ENCODE data around the gene CYREN. TPM values are rescaled to one million over a fixed set of nuclear protein-coding genes. Genes with fewer than 3 reads are reported as not detected.
A peak's percentile ranks its signal among the peaks of the same experiment; 100 is the strongest.

Gene CYREN
- total RNA-seq, 1 donor from 2014 or later = 25.2 TPM

DNA sequence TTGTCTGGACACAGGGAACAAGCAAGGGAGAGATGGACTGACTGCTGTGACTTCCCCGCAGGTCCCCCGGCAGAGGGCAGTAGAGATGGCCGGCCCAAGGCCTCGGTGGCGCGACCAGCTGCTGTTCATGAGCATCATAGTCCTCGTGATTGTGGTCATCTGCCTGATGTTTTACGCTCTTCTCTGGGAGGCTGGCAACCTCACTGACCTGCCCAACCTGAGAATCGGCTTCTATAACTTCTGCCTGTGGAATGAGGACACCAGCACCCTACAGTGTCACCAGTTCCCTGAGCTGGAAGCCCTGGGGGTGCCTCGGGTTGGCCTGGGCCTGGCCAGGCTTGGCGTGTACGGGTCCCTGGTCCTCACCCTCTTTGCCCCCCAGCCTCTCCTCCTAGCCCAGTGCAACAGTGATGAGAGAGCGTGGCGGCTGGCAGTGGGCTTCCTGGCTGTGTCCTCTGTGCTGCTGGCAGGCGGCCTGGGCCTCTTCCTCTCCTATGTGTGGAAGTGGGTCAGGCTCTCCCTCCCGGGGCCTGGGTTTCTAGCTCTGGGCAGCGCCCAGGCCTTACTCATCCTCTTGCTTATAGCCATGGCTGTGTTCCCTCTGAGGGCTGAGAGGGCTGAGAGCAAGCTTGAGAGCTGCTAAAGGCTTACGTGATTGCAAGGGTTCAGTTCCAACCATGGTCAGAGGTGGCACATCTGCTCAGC lies 6.0 kb downstream of the CYREN start:
- intact Hi-C loops (cut with micrococcal nuclease) = loop anchor here (5.0 kb wide), 1 partner anchor 177 kb away; the partner anchor contains the start of gene AGBL3
- DNase-seq = peak; percentile 53

DNA sequence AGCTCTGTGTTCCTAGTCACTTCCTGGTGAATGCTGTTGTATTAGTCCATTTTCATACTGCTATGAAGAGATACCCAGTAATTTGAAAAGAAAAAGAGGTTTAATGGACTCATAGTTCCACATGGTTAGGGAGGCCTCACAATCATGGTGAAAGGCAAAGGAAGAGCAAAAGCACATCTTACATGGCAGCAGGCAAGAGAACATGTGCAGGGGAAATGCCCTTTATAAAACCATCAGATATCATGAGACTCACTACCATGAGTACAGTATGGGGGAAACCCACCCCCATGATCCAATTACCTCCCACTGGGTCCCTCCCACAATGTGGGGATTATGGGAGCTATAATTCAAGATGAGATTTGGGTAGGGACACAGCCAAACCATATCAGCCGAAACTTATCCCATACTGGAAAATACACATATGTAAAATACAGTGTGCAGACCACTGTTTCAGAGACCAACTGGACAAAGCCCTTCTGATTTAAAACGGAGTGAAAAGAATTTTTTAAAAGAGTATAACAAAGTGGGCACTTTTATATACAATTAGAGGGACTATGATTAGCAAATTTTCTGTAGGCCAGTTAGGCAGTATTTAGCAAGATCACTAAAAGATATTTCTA lies 8.0 kb downstream of the CYREN start:
- DNase-seq (no peak), ATAC-seq (no peak)
- intact Hi-C loops (cut with micrococcal nuclease) = no loop called here

More for the DNA sequence above, 6.0 kb downstream of the CYREN start:
- ATAC-seq = peak; percentile 5

DNA sequence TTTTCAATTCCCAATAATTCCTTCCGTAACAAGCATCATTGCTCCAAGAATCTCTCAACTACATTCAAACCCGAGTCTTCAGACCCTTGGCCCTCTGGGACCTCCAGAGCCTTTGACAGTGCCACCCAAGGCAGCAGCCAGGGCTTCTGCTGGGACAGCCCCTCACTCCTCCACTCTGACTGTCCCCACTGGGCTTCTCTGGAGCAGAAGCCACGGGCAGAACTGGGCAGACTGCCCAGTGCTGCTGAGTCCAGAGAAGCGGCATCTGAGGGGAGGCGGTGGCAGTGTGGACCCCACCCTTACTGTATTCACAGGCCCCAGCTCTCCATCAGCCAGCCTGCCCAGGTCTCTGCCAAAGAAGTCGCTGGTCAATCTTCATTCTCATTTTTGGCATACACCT lies 8.8 kb downstream of the CYREN start:
- DNase-seq = peak; percentile 34
- intact Hi-C loops (cut with micrococcal nuclease) = no loop called here
- no peak for ATAC-seq

DNA sequence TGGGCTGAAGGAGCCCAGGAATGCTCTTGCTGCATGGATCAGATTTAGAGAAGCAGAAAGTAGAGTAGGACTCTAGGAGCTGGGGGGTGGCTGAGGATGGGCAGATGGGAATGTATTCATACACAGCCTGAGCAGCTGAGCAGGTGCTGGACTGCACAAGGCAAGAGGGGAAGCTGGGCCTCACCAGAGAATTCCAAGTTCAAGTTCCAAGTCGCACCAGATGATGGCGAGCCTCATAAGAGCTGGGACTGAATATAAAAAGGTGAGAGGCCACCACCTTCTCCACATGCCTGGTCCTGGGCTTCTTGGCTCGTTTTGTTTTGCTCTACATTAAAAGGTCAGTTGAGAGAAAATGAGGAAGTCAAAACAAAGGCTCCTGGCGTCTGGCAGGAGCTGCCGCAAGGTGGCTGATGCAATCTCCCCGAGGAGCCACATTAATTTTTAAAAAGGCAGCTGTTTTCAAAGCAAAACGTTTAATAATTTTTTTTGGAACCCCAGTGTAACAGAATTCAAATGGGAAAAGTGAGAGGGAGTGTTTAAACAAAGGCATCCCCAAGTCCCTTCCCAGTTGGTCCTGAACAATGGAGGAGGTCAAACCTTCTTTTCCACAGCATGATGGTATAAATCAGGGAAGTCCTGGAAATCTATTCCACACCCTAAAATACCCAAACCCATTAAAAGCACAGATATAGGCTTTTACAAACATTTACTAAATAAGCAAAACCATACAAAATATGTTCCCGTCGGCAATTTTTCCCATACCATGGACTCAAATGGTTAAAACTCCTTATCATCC lies 9.5 kb downstream of the CYREN start:
- DNase-seq (no peak), ATAC-seq (peak; percentile 7)
- intact Hi-C loops (cut with micrococcal nuclease) = no loop called here

DNA sequence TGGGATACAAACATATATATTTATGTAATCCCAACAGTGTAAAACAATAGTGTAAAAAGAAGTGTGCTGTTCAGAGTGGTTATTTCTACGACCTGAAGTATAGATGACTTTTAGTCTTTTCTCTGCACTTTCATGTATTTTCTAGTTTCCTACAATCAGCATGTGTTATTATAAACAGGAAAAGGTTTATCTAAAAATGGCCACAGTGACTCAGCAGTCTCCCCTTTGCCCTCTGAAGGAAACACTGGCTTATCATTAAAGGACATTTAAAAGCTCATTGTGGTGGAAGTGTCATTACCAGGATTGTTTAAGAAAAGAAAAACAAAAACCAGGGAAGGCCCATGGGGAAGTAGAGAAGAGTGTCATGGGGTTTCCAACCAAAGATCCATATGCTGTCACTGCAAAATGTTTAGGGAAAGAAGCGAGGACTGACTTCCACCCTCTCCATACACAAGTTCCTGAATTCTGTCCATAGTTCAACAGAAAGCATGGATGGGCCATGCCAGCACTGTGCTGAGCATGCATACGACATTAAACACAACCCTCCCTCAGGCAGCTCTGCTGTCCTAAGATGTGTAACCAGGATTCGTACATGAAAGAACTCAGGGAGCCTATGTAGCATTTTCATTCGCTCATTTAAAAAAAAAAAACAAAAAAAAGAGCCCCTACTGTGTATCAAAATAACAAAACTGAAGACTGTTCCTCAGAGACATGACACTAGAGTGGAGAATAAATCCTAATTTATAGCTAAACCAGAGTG lies 10.2 kb downstream of the CYREN start:
- peak; percentile 50 for ATAC-seq
- DNase-seq = no peak
- intact Hi-C loops (cut with micrococcal nuclease) = no loop called here

DNA sequence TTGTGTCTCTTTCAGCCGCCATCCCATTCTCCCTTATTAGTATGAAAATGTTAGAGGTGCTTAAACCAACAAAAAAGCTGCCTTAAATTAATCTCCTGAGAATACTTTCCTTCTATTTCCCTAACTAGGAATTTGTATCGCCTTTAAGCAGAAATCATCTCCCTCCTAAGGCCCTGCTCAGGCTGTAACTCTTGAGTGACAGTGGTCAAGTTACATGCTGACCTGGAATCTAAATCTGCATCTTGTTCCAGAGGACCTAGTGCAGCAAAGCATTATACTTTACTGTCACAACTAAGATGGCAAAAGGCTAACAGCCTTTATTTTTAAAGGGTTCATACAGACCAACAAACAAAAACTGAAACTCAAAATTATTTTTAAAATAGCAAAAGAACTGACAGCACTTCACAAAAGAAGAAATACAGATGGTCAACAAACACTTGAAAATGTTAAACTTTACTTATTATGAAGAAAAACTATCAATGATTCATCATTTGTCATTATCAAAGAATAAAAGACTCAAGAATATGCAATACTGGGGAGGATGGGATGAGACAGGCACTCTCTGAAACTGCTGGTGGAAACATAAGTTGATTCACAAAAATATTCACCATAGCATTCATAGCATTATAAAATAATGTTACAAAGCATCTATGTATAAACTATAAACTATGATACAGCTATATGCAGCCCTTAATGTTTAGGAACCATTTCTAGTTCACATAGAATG lies 11.0 kb downstream of the CYREN start:
- ATAC-seq = no peak
- intact Hi-C loops (cut with micrococcal nuclease) = no loop called here
- DNase-seq = no peak

DNA sequence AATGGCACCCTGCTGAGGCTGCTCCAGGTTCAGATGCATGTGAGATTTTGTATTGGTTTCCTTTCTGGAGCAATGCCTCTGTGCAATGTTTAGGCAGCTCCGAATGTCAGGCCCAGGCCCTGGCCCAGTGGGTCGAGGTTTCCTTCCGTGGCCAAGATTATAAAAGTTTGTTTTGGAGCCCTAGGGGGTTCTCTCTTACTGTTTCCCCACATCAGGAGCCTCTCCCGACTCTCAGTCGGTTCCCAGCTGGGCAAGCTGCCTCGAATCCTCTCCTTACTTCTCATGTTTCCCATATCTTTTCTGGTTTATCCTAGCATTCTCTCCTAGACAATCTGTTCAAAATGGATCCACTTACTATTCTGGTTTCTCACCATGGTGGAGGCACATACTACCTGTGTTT lies 11.6 kb downstream of the CYREN start:
- ATAC-seq (peak; percentile 27), DNase-seq (no peak)

DNA sequence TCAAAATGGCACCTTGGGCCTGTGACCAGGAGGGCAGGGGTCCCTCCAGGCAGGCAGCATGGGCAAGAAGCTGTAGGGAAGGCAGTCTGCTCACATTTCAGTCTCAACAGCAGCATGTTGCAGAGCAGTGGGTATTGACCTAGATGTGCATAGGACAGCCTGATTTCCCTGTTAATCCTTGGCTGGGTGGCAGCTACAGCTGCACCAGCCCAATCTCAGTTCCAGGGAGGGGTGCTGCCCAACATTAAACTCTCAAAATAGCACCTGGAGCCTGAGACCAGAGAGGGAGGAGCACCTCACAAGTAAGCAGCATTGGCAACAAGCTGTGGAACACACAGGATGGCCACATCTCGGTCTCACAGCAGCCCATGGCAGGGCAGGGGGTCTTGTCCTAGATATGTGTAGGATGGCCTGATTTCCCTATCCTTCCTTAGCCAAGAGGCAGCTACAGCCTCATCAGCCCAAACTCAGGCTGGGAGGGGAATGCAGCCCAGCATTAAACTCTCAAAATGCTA lies 12.3 kb downstream of the CYREN start:
- intact Hi-C loops (cut with micrococcal nuclease) = no loop called here
- DNase-seq = no peak
- ATAC-seq = peak; percentile 74

More for the DNA sequence above, 11.6 kb downstream of the CYREN start:
- intact Hi-C loops (cut with micrococcal nuclease) = no loop called here

DNA sequence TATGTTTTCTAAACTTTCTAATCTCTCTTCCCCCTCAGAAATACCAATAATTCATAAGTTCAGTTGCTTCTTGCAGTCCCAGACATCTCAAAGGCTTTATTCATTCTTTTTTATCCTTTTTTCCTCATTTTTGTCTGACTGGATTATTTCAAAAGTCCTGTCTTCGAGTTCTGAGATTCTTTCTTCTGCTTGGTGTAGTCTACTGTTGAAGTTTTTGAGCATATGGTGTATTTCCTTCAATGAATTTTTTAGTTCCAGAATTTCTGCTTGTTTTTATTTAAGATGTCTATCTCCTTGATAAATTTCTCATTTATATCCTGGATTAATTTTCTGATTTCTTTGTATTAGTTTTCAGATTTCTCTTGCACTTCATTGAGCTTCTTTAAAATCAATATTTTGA lies 14.2 kb downstream of the CYREN start:
- DNase-seq (no peak), ATAC-seq (no peak)
- intact Hi-C loops (cut with micrococcal nuclease) = no loop called here

DNA sequence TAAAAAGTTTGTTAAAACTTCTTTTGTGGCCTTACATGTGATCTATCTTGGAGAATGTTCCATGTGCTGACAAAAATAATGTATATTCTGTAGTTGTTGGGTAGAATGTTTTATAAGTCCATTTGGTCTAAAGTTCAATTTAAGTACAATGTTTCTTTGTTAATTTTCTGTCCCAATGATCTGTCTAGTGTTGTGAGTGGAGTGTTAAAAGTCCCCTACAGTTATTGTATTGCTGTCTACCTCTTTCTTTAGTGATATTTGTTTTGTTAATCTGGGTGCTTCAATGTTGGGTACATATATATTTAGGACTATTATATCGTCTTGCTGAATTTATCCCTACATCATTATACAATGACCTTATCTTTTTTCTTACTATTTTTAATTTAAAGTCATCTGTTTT lies 15.8 kb downstream of the CYREN start:
- ATAC-seq (no peak), DNase-seq (no peak)
- intact Hi-C loops (cut with micrococcal nuclease) = no loop called here

DNA sequence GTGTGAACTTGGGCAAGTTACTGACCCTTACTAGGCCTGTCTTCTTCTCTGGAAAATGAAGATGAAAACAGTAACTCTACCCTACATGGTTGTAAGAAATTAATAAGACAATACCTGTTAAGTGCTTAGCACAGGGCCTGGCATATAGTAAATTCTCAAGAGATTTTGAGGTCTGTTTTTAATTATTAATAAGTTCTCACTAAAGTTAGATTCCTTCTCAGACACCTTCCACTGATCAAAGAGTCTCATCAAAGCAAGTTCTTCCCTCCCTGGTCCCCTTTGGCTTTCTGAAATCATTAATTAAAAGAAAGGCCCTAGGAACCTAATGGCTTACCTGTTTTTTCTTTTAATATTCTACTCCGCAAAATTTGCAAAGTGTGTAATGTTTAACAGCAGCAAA lies 18.1 kb downstream of the CYREN start:
- ATAC-seq = no peak
- DNase-seq = no peak
- intact Hi-C loops (cut with micrococcal nuclease) = no loop called here

DNA sequence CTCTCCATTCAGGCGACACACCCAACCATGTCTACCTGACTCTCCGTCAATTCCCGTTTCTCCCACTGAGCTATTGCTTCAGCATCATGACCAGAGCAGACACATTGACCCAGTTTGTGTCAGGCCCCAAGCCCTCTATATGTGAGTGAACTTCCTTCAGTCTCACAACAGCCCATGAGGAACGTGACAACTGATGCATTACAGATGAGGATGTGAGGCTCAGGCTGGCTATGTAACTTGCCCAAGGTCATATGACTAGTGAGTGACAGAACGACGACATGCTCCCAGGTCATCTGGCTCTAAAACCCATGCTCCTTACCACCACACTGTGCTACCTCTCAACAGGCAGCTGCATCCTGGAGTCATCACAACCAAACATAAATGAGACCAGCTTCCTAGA lies 19.0 kb downstream of the CYREN start:
- DNase-seq = no peak
- intact Hi-C loops (cut with micrococcal nuclease) = no loop called here
- ATAC-seq = no peak

DNA sequence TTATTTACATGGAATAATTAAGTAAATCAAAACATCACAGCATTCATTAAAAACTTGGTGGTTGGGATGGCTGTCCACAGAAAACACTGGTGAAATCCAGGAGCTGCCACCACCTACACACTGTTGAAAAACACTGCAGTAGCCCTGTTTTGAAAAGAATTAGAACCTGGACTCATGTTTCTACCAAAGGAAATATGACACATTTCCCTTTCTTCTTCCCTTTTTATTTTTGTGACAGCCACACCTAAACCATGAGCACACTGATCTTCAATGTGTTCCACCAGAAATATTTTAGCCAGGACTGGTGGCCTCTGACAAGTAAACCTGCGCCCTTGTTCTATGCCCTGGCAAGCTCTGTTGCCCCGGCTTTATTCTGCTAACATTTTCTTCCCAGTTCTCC lies 19.4 kb downstream of the CYREN start:
- intact Hi-C loops (cut with micrococcal nuclease) = no loop called here
- ATAC-seq = no peak
- DNase-seq = no peak

DNA sequence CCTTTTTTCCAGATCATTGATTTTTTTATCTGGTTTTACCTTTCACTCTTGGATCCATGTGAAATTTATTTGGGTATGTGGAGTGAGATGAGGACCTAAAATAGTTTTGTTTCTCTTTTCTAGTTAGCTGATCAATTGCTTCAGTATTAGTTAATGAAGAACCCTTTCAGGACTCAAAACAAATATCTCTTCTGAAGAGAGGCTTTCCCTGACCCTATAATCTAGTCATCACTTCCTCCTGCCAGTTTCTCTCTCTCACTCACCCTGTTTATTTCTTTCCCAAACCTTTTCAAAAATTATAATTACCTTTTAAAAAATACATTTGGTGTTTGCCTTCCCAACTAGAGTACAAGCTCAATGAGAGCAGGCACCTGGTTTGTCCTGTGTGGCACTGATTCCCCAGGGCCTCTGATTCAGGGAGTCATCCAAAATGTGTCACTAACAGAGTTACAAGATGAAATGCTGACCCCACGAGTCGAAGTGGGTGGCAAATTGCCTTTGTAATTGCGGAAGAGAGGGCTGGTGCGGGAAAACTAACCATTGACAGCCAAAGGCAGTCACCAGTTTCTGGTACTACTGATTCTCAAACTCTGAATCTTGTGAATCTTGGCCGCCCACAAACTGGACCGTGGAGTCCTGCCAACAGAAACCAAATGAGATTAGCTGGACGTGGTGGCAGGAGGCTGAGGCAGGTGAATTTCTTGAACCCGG lies 20.3 kb downstream of the CYREN start:
- intact Hi-C loops (cut with micrococcal nuclease) = no loop called here
- ATAC-seq (no peak), DNase-seq (no peak)

DNA sequence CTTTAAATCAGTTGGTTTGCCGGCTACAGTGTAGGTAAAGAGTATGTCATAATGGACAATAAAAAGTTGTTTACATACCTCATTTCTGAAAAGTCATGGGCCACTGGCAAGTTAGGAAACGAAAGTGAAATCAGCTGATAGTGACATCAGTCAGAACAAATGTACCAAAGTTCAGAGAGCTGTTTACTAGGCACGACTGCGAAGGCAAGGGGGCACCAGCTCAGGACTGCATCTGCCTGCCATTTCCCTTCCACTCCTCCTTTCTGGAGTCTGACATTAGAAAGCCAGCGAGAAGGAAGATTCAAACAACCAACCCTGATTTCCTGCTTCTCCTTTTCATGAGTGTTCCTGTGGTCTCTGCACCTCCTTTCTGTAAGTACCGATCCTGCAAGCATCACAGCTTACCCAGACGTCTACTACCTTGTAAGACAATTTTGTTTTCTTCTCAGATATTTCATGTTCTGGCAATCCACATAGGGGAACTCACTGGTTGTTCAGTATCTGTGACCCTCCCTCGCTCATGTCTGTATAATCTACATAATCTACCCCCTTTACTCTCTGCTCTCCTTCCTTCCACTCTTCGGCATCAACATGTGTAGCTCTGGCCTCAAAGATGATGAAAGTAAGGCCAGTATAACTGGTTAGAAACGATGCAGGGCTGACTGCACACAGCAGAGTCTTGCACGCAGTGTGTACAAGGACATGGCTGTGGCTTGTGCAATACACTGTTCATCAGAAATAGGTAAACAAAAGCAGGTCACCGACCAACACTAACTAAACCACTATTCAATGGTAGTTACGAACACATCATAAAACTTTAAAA lies 22.4 kb downstream of the CYREN start, which contains the start of gene TMEM140:
TMEM140 (plus strand) TSS at position 174 of the 823 bp plus-strand sequence. CDS start 16,370 bp downstream, outside the sequence.
- intact Hi-C loops (cut with micrococcal nuclease) = loop anchor here (10.0 kb wide), 1 partner anchor 153 kb away; no protein-coding TSS in a partner anchor
- DNase-seq (peak; percentile 42), ATAC-seq (peak; percentile 85)

DNA sequence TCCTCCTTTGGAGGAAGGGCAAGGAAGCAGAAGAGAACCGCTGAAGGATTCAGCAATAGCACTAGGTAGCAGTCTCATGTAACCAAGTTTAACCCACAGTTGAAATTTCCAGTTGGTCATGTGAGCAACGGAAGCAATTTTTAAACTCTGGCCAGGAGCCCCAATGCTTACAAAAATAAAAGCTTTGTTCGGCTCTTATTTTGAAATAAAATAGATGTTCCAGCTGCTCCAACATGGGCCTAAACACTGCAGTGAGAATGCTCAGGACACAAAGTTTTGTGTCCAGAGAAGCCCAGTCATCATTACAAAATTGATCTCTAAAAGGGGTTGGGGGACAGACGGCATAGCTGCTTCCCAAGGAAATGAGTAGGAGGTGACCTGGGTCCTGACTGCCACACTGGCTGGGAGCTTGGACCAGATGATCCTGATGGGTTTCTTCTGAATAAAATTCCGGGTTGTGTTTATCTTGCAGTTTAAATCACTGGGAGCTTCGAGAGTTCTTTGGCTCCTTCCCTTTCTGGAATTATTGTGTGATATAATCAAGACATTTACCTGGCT lies 23.1 kb downstream of the CYREN start:
- no peak for DNase-seq
- ATAC-seq = peak; percentile 74
- intact Hi-C loops (cut with micrococcal nuclease) = loop anchor here (10.0 kb wide), 1 partner anchor 153 kb away; no protein-coding TSS in a partner anchor

All from left ventricle myocardium superior (tissue), 1 donor.